Uterus (tissue), 2 donors: ENCODE measurements around the gene DOK6.

Experiments
- POLR2A ChIP-seq, 2 donors: fragments of 450-650 bp; IDR thresholded peaks; one replicate each; pipeline ENCODE4 v1.6.1; 2016; ENCODE audit warnings: antibody characterized with exemption in 2 of 2, mild to moderate bottlenecking in 1 of 2, moderate library complexity in 1 of 2
- TF ChIP-seq, protein P1 (sequence below), 4 experiments: fragments of 200-600 bp in 2 of 4; fragments of 450-650 bp in 2 of 4; sonication (generic) in 2 of 4; IDR thresholded peaks; one replicate each; pipeline ENCODE4 v1.5.1; 2016 to 2019; ENCODE audit warnings: antibody characterized with exemption in 4 of 4, mild to moderate bottlenecking in 2 of 4, moderate library complexity in 1 of 4

DNA sequence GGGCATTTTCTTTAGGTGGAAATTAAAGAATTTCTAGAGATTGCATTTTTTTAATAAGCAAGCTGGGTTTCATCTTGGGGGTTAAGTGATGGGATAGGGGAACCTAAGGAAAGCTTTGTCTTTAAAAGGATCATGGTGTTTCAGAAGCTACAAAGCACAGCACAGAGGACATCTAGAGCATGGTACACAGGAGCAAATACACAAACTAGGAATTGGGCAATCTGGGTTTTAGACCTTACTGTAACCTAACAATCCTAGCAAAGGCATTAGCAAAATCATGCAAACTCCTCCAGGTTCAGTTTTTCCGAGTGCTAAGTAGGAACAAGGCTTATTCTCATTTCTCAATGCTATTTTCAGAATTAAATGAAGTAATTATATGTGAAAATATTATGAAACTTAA, 412.9 kb downstream of the DOK6 start:
- TF ChIP-seq, protein P1, sequence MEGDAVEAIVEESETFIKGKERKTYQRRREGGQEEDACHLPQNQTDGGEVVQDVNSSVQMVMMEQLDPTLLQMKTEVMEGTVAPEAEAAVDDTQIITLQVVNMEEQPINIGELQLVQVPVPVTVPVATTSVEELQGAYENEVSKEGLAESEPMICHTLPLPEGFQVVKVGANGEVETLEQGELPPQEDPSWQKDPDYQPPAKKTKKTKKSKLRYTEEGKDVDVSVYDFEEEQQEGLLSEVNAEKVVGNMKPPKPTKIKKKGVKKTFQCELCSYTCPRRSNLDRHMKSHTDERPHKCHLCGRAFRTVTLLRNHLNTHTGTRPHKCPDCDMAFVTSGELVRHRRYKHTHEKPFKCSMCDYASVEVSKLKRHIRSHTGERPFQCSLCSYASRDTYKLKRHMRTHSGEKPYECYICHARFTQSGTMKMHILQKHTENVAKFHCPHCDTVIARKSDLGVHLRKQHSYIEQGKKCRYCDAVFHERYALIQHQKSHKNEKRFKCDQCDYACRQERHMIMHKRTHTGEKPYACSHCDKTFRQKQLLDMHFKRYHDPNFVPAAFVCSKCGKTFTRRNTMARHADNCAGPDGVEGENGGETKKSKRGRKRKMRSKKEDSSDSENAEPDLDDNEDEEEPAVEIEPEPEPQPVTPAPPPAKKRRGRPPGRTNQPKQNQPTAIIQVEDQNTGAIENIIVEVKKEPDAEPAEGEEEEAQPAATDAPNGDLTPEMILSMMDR (IDR thresholded peaks at IDR 0.05) = no peak
- TF ChIP-seq POLR2A (IDR thresholded peaks at IDR 0.05) = no peak
